IPS-15b (cell line): ENCODE results near the gene VPS8.

Experiments
- H3K27me3 ChIP-seq: one replicate; pipeline ENCODE4 v1.6.1; 2013; ENCODE audit warnings: low read length; ENCODE audit not compliant: control insufficient read depth, insufficient read depth
- H3K36me3 ChIP-seq: one replicate; pipeline ENCODE4 v1.6.1; 2013; ENCODE audit warnings: low read length; ENCODE audit not compliant: control insufficient read depth, insufficient read depth
- H3K4me1 ChIP-seq: one replicate; pipeline ENCODE4 v1.6.1; 2013; ENCODE audit warnings: mild to moderate bottlenecking, low read length; ENCODE audit not compliant: control insufficient read depth, insufficient read depth
- H3K4me3 ChIP-seq: one replicate; pipeline ENCODE4 v1.5.1; 2013; ENCODE audit warnings: low read depth, low read length
- H3K9ac ChIP-seq: one replicate; pipeline ENCODE4 v1.6.1; 2013; ENCODE audit warnings: low read depth, mild to moderate bottlenecking, low read length
- H3K9me3 ChIP-seq: one replicate; pipeline ENCODE4 v1.6.1; 2013; ENCODE audit warnings: mild to moderate bottlenecking, low read length; ENCODE audit not compliant: control insufficient read depth, insufficient read depth

The VPS8 gene

DNA sequence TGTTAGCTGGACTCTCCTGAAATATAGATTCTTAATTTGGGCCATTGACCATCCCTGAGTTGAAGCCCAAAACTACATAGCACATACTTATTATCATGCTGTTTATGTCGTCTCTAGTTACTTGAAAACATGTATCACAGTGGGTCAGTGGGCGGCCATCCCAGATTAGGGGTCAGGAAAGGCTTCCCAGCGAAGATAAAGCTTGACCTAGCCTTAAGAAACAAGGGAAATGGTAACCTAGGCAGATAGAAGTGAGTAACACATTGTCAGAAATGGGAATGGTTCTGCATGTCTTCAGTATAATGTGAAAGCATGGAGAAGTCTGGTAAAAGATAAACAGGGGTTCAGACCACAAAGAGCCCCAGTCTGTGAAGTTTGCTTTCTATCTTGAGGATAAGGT is 216.2 kb downstream of the VPS8 start:
- H3K36me3 ChIP-seq, result no peaks in the 10 kb centered on the region

DNA sequence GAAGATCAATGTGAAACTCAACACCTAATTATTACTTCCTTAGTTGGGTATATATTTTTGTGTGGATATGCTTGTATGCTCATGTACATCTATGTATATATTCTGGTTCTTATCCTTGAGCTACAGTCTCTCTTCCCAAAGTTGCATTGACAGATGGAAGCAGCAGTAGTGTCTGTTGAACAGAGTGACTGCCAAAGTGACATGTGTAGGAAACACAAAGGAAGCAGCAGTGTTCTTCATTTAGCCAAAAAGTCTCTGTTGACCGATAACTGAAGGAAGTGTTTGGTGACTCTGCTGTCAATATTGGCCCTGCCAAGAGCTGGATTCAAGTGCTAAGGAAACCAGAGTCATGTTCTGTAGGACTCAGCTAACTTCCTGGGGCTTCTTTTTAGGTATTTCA is 217.1 kb downstream of the VPS8 start:
- H3K36me3 ChIP-seq, result no peaks in the 10 kb centered on the region
- no peaks in the 10 kb centered on the region for H3K9me3 ChIP-seq
- H3K4me3 ChIP-seq, result no peak overlapping the region
- no peaks in the 10 kb centered on the region for H3K4me1 ChIP-seq
- no peaks in the 10 kb centered on the region for H3K27me3 ChIP-seq
- no peak overlapping the region for H3K9ac ChIP-seq

More for the DNA sequence above, 216.2 kb downstream of the VPS8 start:
- Histone ChIP-seq H3K27me3 (no peaks in the 10 kb centered on the region), H3K9ac (no peak overlapping the region), H3K9me3 (no peaks in the 10 kb centered on the region), H3K4me1 (no peaks in the 10 kb centered on the region), H3K4me3 (no peak overlapping the region)

DNA sequence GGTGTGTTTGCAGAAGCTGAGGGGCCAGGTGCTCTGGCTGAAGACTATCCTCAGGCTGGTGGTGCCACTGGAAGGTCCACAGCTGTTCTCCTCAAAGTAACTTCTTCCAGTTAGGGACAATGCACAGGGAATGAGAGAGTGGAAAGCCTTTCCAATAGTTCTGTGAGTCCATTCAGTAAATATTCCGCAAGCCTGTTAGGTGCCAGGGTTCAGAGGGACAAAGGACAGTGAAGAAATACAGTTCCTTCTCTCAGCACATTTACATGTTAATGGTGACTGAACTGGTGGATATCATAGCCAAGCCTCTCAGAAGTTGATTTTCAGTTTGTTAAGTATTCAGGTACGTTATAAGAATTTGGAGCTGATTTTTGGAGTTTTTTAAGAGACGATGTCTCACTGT is 218.4 kb downstream of the VPS8 start:
- Histone ChIP-seq H3K4me1 (no peaks in the 10 kb centered on the region), H3K4me3 (no peak overlapping the region), H3K36me3 (no peaks in the 10 kb centered on the region), H3K9ac (no peak overlapping the region), H3K27me3 (no peaks in the 10 kb centered on the region), H3K9me3 (no peaks in the 10 kb centered on the region)

DNA sequence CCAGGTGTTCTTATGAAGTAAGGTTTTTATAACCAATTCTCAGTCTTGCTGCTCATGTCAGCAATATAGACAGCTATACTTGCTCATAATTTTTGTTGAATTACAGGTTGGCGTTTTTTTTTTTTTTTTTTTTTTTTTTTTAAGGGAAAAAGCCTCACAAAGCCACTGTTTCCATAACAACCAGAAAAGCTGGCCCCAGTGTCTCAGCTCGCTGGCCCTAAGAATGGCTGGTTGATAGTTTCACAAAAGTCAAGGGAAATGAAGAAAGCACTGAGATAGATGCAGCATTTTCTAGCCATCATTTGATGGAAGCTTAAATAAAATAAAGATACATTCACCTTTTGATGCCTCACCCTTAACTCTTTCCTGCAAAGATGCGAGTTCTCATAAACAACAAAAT is 219.0 kb downstream of the VPS8 start:
- H3K4me1 ChIP-seq, result no peaks in the 10 kb centered on the region
- H3K36me3 ChIP-seq, result no peaks in the 10 kb centered on the region
- no peaks in the 10 kb centered on the region for H3K9me3 ChIP-seq
- H3K4me3 ChIP-seq, result no peak overlapping the region
- H3K9ac ChIP-seq, result no peak overlapping the region
- H3K27me3 ChIP-seq, result no peaks in the 10 kb centered on the region

DNA sequence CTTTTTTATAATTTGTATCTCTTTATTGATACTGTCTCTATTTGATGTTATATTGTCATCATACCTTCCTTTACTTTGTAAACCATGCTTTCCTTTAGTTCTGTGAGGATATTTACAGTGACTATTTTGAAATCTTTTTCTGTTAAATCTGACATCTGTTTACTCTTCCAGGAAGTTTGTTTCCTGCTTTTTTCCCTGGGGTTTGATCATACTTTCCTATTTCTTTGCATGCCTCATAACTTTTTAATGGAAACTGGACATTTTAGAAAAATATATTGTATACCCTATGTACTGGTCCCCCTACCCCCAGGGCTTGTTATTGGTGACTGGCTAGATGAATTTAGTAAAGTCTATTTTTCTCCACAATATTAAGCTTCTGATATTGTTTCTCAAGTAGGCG is 225.8 kb downstream of the VPS8 start:
- no peaks in the 10 kb centered on the region for H3K27me3 ChIP-seq
- no peaks in the 10 kb centered on the region for H3K9me3 ChIP-seq
- no peaks in the 10 kb centered on the region for H3K36me3 ChIP-seq
- H3K4me1 ChIP-seq, result no peaks in the 10 kb centered on the region
- no peak overlapping the region for H3K4me3 ChIP-seq
- H3K9ac ChIP-seq, result no peak overlapping the region

DNA sequence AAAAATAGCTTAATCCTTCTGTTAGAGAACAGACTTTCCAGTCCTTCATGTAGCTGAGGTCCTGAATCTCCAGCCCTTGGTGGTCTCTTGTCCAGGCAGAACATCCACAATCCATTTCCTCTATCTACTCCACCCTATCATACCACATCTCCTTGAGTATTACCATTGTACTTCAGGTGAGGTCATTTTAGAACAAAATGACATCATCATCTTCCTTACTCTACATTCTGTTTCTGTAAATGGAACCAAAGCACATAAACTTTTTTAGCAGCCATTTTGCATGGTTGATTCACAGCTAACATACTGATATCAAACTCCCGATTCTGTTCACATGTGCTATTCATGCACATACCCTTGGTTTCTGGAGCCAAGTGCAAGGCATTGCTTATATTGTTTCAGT is 228.5 kb downstream of the VPS8 start:
- H3K4me3 ChIP-seq, result no peak overlapping the region
- H3K4me1 ChIP-seq, result no peaks in the 10 kb centered on the region
- H3K9ac ChIP-seq, result no peak overlapping the region
- H3K27me3 ChIP-seq, result no peaks in the 10 kb centered on the region
- H3K36me3 ChIP-seq, result no peaks in the 10 kb centered on the region
- no peaks in the 10 kb centered on the region for H3K9me3 ChIP-seq

DNA sequence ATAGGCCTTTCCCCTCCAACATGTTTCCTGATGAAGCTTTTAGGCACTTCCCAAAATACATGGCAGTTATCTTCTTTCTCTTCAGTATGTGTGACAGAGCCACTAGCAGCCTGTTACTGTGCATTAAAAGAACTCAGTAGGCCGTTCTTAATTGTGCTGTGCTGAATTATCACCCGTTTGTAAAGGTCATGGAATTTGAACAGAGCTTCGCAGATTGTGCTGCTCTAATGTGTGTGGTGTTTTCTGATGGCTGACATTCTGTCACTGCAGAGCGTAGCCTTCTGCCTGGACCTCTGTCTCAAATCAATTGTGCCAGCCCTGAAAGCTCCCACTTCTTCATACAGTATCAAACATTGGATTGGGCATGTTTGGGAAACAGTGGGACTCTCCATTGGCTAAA is 229.6 kb downstream of the VPS8 start:
- Histone ChIP-seq H3K9ac (no peak overlapping the region), H3K36me3 (no peaks in the 10 kb centered on the region), H3K4me3 (no peak overlapping the region), H3K9me3 (no peaks in the 10 kb centered on the region), H3K4me1 (no peaks in the 10 kb centered on the region), H3K27me3 (no peaks in the 10 kb centered on the region)

DNA sequence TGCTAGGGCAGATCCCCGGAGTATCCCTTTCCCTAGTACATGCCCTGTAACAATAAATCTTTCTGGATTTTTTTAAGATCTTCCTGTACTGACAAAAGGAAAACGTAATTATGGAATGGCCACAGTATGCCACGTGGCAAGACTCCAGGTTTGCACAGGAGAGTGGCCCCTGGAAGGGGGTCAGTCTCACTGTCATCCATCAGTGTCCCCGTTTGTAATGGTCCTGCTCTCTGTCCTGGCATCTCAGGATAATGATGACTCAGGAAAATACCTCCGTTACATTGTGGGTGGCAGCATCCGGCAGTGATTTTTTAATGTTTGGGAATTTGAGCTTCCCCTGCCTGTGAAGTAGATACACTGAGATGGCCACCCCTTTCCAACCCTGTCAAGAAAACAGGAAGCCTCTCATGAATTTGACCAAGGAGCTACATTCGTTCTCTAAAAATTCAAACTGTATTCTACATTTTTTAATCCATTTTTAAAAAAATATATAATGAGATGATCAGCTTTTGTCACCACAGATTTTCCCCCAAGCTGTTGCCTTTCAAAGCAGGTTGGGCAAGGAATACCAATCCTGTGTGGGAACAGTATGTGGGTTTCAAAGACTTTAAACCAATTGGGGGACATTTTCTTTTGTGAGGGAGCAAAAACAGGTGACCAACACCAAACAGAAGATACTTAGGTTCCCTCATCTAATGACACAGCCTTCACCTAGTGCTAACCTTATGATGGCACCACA is 230.5 kb downstream of the VPS8 start:
- Histone ChIP-seq H3K4me3 (no peak overlapping the region), H3K9ac (no peak overlapping the region), H3K27me3 (no peaks in the 10 kb centered on the region), H3K36me3 (no peaks in the 10 kb centered on the region), H3K9me3 (no peaks in the 10 kb centered on the region), H3K4me1 (no peaks in the 10 kb centered on the region)

DNA sequence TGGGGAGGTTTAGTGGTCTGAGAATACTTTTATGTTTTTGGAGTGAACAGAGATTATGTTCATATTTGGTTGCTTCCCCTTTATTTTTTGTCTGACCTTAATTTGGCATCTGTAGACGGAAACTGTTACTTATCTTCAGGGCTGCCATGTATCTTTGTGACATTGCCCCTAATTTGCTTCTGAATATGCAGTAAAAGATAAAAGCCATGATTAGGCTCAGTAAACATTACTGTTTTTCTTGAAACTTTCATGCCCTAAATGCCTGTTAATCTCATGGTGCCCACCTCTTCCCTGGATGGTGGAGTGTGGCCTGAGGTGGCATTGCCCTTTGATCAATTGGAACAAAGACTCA is 234.2 kb downstream of the VPS8 start:
- Histone ChIP-seq H3K27me3 (no peaks in the 10 kb centered on the region), H3K36me3 (peaks cover 2% of the 10 kb centered on the region), H3K4me1 (no peaks in the 10 kb centered on the region), H3K9ac (no peak overlapping the region), H3K9me3 (no peaks in the 10 kb centered on the region), H3K4me3 (no peak overlapping the region)

DNA sequence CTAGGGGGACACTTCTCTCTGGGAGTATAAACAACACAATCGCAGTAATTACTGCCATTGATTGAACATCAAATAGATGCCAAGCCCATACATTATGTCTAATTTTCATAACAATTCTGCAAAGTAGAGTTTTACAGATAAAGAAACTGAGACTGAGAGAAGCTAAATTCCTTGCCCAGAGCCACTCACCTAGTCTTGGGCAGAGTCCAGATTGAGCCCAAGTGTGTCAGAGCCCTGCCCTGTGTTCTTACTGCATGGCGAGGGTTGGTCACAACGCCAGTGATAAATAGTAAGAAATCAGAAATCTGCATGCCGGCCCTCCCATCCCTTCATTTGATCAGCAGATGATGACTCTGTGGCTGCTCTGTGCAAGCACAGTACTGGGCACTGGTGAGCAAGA is 234.6 kb downstream of the VPS8 start:
- Histone ChIP-seq H3K9ac (no peak overlapping the region), H3K27me3 (no peaks in the 10 kb centered on the region), H3K9me3 (no peaks in the 10 kb centered on the region), H3K4me1 (no peaks in the 10 kb centered on the region), H3K4me3 (no peak overlapping the region), H3K36me3 (peaks cover 2% of the 10 kb centered on the region)

DNA sequence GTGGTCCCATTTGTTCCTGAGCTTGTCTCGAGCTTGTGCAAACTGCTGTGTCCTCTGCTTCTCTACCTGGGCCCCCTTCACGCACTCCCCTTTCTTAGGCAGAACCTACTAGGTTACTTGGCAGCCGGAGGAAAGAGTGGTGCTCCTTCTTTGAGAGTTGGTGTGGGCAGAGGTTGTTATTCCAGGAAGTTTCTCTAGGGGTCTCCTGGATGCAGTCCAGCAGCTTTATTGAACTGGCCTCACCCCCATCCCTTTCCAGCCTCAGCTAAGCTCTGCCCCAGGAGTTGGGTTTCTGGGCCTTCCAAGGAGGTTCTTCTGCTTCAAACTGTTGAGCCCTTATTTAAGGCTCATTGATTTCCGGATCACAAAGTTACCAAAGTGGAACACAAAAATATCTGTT is 237.7 kb downstream of the VPS8 start:
- H3K36me3 ChIP-seq, result peaks cover 2% of the 10 kb centered on the region
- H3K9me3 ChIP-seq, result no peaks in the 10 kb centered on the region
- no peak overlapping the region for H3K4me3 ChIP-seq
- H3K27me3 ChIP-seq, result no peaks in the 10 kb centered on the region
- no peaks in the 10 kb centered on the region for H3K4me1 ChIP-seq
- no peak overlapping the region for H3K9ac ChIP-seq

DNA sequence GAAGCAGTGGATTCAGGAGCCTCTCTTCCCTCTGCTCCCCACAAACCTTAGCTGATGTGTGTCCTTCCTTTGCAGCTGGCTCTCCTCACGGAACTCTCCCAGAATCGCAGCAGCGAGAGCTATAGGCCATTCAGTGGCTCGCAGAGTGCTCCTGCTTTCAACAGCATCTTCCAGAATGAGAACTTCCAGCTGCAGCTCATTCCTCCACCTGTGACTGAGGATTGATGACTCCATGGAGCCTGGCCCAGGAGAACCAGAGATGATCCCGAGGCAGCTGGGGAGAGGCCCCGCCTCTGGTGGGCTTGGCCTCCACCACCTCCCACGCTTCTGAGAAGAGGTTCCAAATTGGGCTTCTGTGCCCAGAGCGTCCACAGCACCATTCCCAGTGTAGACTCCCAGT is 239.8 kb downstream of the VPS8 start:
- H3K9ac ChIP-seq, result no peak overlapping the region
- H3K9me3 ChIP-seq, result no peaks in the 10 kb centered on the region
- no peaks in the 10 kb centered on the region for H3K4me1 ChIP-seq
- H3K4me3 ChIP-seq, result no peak overlapping the region
- H3K27me3 ChIP-seq, result no peaks in the 10 kb centered on the region
- H3K36me3 ChIP-seq, result peaks cover 2% of the 10 kb centered on the region
